DOHH2 (cell line): ENCODE results near the gene FRMD3.

Experiments
- EZH2phosphoT487 ChIP-seq: fragments of 200-600 bp; sonication (generic); IDR thresholded peaks from 2 replicates; pipeline ENCODE4 v1.6.1; 2017; ENCODE audit warnings: borderline replicate concordance, mild to moderate bottlenecking, antibody characterized with exemption, low read length, moderate library complexity, mixed read lengths
- TF ChIP-seq, protein P1 (sequence below): fragments of 200-600 bp; sonication (generic); IDR thresholded peaks from one replicate; pipeline ENCODE4 v1.5.1; 2014; ENCODE audit warnings: antibody characterized with exemption, mild to moderate bottlenecking, low read depth, low read length; ENCODE audit not compliant: poor library complexity, severe bottlenecking

DNA sequence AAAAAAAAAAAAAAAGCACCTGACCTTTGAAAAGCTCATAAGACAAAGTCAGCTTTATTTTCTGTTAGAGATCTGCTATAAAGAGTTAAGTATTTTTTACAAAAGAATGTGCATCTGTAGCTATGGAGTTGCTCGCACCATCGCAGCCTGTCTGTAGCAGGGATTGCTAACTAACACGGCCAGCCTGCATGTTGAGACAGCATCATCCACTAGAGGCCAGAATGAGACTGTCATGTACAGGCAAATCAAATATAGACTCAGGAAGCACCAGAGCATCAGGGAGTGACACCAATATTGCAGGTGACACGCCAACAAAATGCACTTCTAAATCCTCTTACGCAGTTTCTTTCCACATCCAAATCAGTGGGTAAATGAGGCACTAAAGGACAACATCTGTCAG, 339.0 kb downstream of the FRMD3 start:
- TF ChIP-seq, protein P1, sequence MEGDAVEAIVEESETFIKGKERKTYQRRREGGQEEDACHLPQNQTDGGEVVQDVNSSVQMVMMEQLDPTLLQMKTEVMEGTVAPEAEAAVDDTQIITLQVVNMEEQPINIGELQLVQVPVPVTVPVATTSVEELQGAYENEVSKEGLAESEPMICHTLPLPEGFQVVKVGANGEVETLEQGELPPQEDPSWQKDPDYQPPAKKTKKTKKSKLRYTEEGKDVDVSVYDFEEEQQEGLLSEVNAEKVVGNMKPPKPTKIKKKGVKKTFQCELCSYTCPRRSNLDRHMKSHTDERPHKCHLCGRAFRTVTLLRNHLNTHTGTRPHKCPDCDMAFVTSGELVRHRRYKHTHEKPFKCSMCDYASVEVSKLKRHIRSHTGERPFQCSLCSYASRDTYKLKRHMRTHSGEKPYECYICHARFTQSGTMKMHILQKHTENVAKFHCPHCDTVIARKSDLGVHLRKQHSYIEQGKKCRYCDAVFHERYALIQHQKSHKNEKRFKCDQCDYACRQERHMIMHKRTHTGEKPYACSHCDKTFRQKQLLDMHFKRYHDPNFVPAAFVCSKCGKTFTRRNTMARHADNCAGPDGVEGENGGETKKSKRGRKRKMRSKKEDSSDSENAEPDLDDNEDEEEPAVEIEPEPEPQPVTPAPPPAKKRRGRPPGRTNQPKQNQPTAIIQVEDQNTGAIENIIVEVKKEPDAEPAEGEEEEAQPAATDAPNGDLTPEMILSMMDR, result no peak
- TF ChIP-seq EZH2phosphoT487, result no peak
